WI38 (cell line): ENCODE results near the gene MT2A.
A peak's percentile ranks its signal among the peaks of the same experiment; 100 is the strongest.

Source experiments
- H3K4me3 ChIP-seq: 2 replicates; pipeline ENCODE4 v1.5.1; 2011; ENCODE audit warnings: low read depth, mild to moderate bottlenecking, control low read depth, low read length
- TF ChIP-seq, protein P1 (sequence below): IDR thresholded peaks from 2 replicates; pipeline ENCODE4 v1.5.1; 2012; ENCODE audit warnings: low read depth, mild to moderate bottlenecking, control low read depth, low read length

The MT2A gene

DNA sequence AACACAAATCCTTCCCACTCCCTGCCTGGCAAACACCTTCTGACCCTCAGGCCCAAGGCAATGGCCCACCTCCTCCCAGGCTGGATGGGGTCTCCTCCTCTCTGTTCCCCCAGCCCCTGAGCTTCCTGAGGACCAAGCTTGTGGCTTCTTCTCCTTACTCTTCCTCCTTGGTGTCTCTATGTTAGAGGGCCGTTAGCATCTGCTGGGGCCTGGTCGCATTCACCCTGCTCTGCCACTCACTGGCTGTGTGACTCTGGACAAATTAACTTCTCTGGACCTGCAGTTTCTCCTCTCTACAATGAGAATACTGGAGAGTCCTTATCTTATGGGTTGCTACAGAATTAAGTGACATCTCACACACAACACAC is 725 bp upstream of the MT2A start:
- TF ChIP-seq, protein P1, sequence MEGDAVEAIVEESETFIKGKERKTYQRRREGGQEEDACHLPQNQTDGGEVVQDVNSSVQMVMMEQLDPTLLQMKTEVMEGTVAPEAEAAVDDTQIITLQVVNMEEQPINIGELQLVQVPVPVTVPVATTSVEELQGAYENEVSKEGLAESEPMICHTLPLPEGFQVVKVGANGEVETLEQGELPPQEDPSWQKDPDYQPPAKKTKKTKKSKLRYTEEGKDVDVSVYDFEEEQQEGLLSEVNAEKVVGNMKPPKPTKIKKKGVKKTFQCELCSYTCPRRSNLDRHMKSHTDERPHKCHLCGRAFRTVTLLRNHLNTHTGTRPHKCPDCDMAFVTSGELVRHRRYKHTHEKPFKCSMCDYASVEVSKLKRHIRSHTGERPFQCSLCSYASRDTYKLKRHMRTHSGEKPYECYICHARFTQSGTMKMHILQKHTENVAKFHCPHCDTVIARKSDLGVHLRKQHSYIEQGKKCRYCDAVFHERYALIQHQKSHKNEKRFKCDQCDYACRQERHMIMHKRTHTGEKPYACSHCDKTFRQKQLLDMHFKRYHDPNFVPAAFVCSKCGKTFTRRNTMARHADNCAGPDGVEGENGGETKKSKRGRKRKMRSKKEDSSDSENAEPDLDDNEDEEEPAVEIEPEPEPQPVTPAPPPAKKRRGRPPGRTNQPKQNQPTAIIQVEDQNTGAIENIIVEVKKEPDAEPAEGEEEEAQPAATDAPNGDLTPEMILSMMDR = no peak
- peak overlapping the region; percentile 91 for H3K4me3 ChIP-seq

DNA sequence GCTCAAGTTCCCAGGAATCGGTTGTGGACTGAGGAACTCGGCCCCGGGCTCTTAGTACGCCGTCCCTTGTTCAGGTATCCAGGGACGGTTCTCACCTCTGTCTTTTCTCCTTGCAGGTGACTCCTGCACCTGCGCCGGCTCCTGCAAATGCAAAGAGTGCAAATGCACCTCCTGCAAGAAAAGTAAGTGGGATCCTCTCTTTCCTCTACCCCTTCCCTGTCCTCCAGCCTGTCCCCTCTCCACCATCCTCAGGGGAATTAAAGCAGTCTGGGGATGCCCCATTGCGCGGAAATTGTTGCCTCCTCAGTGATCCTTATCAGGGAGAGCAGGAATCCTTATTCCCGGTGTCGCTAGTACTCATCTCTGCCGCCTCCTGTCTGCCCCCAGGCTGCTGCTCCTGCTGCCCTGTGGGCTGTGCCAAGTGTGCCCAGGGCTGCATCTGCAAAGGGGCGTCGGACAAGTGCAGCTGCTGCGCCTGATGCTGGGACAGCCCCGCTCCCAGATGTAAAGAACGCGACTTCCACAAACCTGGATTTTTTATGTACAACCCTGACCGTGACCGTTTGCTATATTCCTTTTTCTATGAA is 585 bp downstream of the MT2A start:
- TF ChIP-seq, protein P1 = no peak
- peak overlapping the region; percentile 91 for H3K4me3 ChIP-seq

DNA sequence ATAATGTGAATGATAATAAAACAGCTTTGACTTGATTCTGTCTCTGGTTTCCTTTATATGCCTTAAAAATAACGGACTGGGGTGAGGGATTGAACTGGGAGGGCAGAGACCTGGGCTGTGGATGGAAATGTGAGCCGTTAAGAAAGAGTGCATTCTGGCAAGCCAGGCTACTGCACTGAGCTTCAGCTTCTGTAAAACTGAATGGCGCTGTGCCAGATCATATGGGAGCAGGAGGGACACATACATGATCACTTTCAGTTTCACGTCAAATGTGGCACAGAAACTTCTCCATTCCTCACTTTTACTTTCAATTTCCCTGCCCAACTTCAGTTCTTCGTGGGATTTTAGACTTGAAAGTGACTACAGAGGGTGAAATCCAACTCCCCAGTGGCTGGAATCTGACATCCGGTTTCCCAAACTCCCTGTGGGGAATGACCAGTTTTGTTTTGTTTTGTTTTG is 1.1 kb downstream of the MT2A start:
- peak overlapping the region; percentile 91 for H3K4me3 ChIP-seq
- TF ChIP-seq, protein P1 = no peak

DNA sequence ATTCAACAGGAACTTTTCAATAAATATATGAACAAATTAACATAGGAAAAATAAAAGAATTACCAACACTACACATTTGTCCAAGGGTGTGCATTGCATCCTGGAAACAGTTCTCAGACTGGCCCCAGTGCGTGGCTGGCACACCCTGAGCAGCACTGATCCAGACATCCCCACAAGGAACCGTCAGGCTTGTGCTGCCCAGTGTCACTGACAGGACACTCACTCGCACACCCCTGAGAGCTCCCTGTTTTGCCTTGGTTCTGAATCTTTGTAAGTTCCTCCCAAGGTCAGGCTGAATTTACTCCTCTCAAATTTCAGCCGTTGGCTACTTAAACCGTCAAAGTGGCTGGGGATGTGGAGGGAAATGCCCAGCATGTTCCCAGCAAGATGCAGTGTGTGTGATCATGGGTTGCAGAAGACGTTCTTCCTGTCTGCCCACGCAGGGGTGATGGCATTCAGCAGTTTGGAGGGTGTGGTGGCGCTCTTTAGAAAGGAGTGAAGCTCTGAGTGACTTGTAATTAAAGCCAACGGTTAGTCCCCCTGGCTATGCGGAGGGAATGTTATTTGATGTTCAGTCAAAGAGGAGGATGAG is 1.7 kb downstream of the MT2A start:
- TF ChIP-seq, protein P1 = no peak
- H3K4me3 ChIP-seq = peak overlapping the region; percentile 91

DNA sequence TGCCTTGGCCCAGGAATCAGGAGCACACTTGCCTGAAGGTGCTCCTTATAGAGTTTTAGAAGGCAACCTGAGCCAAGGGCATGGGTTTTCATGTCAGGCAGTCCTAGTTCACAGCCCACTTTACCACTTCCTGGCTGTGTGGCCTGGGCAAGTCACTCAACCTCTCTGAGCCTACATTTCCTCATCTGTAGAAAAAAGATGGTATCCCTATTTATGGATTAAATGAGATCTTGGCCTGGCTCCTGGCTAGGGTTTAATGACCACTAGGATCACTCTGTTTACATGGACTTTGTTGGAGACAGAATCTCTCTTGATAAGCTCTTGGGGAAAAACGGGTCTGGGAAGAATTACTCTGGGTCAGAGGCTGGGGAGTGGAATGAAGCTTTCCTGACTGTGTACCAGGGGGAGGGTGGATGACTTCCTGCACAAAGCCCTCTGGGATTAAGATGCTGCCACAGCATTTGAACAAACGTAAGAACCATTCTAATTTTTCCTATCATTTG is 2.3 kb downstream of the MT2A start:
- TF ChIP-seq, protein P1 = no peak
- H3K4me3 ChIP-seq = peak overlapping the region; percentile 91

DNA sequence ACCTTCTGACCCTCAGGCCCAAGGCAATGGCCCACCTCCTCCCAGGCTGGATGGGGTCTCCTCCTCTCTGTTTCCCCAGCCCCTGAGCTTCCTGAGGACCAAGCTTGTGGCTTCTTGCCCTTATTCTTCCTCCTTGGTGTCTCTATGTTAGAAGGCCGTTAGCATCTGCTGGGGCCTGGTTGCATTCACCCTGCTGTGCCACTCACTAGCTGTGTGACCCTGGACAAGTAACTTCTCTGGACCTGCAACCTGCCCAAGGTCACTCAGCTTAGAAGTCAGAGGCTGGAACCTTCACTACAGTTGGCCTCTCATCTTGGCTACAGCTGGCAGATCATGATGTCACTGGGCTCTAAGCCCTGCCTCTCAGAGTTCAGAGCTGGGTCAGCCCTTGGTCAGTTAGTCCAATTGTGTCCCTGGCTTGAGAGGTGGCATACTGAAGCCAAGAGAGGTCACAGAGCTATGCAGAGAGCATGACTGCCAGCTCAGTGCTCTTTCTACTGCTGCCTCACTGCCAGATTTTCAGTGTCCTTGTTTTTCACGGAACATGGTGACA is 3.0 kb downstream of the MT2A start:
- TF ChIP-seq, protein P1 = no peak
- H3K4me3 ChIP-seq = no peak overlapping the region

DNA sequence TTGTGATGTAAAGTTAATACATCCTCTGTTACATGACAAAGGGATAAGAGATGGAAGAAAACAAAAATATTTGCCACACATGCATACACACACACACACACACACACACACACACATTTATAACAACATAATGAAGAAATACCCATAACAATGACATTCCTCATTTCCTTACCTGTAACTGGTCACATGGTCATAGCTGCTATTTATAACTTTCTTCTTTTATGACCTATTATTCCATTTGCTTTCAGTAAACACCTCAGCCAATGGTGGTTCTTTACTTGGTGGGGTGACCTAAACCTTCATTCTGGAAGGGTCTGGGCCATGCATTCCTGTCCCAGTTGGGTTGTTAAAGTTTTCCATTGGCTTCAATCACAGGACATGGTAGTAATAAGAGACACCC is 5.3 kb downstream of the MT2A start:
- peak overlapping the region; percentile 20; the same call in 1 of the 2 replicates for H3K4me3 ChIP-seq
- TF ChIP-seq, protein P1 = no peak
